Left renal cortex interstitium (tissue), 4 donors: ENCODE measurements around the gene TMEM179B. TPM values are rescaled to one million over a fixed set of nuclear protein-coding genes. Genes with fewer than 3 reads are reported as not detected.
"Not testable (repeated sequence)": the region's sequence is repeated elsewhere in the genome, so short reads cannot be mapped to it uniquely, and the experiment has no call there.

Experiments used
- DNase-seq, 4 donors: peaks; one replicate each; pipeline ENCODE4 v3.0.0-alpha.2; 2013; ENCODE audit warnings: low read depth in 4 of 4, low spot score in 2 of 4, missing footprints in 1 of 4
- polyA plus RNA-seq, 4 donors: library from polyadenylated mRNA; unstranded; fragments of 120-200 nt; gene quantifications; one replicate each; pipeline ENCODE4 v1.2.1, GENCODE V29; 2013; ENCODE audit not compliant: insufficient read length in 4 of 4

TMEM179B gene, protein sequence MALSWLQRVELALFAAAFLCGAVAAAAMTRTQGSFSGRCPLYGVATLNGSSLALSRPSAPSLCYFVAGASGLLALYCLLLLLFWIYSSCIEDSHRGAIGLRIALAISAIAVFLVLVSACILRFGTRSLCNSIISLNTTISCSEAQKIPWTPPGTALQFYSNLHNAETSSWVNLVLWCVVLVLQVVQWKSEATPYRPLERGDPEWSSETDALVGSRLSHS
- 10 to 100 TPM; 65.7 to 71.3 (median 67.2) TPM for polyA plus RNA-seq

DNA sequence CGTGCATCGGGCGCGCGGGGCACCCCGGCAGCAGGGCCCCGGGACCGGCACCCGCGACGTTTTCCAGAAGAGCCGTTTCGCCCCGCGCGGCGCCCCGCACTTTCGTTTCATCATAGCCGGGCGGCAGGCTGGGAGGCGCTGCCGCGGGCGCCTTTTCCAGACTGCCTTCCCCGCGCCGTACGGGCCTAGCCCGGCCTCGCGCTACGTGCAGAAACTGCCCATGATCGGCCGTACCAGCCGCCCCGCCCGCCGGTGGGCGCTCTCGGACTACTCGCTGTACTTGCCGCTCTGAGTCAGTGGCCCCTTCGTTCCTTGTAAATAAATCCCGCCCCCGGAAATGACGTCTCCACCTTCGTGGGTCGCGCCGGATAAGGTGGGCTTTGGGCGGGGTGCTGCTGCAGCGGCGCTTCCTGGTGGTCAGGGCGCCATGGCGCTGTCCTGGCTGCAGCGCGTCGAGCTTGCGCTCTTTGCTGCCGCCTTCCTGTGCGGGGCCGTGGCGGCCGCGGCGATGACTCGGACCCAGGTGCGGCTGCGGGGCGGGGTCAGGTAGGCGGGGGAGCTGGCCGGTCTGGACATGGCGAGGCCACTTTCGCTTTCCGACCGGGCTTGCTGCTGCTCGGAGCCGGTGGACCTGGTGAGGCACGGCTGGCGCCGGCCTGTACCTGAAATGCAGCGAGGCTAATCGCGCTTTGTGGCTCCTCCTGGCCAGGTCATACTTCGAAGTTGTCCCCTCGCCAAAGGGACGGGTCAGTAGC, at the start of gene TMEM179B:
Gene TMEM179B, plus strand, starts transcription at position 398 of the 755 bp plus-strand sequence. Its CDS starts 30 bp downstream, at position 428.
- DNase-seq, result peak; percentile 94 to 98 (median 97)

DNA sequence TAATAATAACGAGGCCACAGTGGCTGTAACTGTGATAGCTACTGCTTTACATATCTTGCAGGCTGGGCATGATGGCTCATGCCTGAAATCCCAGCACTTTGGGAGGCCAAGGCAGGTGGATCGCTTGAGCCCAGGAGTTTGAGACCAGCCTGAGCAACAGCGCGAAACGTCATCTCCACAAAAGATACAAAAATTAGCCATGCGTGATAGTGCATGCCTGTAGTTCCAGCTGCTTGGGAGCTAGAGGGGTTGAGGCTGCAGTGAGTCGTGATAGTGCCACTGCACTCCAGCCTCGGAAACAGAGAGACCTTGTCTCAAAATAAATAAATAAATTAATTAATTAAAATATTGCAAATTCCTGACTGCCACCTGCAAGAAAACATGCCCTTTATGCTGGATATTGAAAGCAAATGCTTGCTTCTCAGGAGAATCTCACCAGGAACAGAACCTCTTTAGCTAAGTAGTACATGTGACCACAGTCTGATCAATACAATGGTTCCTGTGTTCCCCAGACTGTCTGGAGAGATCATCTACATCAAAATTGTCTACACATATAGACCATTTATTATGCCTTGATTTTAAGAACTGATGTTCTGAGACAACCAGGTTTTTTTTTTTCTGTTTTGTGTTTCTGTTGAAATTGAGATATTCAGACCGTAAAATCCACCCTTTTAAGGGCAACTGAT, 39.6 kb upstream of the TMEM179B start:
- DNase-seq, result no peak

DNA sequence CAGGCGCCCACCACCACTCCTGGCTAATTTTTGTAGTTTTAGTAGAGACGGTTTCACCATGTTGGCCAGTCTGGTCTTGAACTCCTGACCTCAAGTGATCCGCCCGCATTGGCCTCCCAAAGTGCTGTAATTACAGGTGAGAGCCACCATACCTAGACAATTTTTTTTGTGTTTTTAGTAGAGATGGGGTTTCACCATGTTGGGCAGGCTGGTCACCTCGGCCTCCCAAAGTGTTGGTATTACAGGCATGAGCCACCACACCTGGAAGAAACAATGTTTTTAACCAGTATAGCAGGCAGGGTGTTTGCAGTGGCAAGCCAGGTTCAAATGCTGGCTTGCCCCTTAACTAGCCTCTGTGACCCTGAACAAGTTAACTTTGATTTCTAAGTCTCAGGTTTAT, 37.3 kb upstream of the TMEM179B start:
- not testable (repeated sequence) for DNase-seq

DNA sequence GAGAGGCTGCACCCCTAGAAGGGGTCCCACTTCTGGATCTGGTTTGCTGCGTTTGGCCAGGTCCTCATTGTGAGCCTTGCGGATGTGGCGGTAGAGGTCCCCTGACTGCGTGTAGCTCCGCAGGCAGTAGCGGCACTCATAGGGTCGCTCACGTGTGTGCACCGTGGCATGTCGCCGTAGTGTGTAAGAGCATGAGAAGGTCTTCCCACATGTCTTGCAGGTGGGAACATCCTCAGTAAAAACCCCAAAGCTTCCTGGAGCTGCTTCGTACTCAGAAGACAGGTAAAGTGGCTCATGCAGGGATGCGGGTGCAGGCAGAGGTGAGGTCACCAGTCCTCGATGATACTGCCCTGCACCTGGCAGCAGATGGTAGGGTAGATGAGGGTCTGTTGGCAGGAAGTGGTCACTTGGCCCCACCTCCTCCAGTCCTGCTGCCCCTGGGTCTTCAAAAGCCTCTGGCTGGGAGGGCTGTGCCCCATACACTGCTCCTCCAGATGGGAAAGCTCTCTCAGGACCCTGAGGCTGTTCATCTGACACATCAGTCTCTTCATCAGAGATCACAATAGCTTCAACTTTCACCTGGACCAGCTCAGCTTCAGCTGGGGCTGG, 34.9 kb upstream of the TMEM179B start:
- DNase-seq, result no peak

DNA sequence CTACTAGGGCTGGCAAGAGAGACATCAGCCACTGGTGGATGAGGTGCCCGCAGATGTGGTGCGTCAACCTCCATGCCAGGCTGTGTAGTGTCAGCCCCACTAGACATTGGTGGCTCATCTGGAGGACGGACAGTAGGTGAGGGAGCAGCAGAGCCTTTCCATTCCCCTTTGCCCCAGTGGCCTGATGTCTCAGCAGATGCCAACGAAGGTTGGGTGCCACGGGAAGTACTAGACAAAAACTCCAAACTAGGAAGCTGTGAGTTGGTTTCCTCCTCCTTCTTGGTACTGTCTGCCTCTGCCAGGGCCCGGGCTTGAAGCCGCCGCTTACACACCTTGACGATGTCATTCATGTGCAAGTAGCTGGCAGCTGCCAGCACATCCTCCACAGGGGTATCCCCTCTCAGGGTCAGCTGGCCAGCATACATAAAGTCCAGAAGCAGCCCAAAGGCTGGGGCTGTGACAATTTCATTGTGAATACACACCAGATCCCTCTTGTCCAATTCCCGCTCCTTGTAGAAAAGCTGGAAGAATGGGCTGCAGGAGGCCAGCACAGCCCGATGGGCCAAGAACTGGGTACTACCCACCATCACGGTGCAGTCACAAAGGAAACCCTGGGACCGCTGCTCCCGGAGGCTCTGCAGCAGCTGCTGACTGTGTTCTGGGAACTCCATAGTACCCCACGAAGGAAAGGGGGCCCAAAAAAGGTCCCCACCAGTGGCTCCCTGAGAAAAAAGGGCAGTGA, 34.0 kb upstream of the TMEM179B start:
- DNase-seq, result no peak

DNA sequence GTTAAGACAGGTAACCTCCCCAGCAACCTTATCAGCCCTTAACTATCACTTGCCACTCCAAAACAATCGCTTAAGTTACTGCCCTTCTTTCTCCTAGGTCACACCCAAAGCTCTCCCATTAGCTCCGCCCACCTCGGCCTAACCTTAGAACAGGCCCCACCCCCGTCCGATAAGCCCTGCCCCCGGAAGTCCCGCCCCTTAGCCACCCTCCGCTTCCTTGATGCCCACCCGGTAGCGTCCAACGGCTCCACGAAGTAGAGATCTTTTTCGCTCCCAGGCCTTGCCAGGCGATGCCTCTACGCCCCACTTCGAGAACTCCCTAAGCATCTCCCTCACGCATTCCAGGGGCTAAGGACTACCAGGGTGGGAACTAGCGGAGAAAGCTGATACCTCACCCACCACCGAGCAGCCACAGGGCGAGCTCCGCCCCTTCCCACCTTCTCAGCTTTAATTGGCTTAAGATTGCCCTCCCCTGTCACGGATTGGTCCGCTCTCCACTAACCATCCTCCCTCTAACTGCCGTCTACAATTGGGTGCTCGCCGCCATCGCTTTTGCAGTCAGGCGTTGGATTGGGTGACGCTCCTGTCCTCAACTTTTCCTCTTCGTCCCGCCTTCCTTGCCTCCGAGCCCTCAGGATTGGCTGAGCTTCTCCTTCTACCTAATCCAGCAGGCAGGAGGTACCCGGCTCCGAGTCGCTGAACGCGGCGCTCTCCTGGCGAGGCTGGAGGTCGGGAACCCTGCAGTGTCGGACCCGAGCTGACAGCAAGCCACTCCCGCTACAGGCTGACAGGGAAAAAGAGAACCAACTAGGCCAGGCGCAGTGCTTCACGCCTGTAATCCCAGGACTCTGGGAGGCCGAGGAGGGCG, 33.2 kb upstream of the TMEM179B start, which contains the start of gene ZBTB3:
Gene ZBTB3, minus strand, starts transcription at position 425 of the 868 bp plus-strand sequence. CDS start 496 bp downstream, outside the sequence.
- peak; percentile 95 to 98 (median 96) for DNase-seq

DNA sequence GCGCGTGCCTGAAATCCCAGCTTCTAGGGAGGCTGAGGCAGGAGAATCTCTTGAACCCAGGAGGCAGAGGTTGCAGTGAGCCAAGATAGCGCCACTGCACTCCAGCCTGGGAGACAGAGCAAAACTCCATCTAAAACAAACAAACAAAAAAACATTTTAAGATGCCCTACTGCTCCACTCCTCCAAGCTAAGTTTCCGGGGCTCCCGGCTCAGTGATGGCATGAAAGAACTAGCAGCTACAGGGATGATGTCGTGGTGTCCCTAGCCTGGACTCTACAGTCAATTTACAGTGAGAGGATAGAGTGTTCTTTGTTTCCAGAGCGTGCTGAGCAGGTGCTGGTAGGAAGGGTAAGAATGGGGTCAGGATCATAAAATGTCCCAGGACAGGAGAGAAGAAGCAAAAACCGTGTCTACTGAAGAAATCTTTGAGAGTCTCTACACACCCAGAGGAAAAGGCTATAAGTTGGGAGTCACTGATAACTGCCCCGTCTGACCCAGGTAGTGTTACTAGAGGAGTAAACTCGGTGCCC, 32.1 kb upstream of the TMEM179B start:
- DNase-seq, result no peak

DNA sequence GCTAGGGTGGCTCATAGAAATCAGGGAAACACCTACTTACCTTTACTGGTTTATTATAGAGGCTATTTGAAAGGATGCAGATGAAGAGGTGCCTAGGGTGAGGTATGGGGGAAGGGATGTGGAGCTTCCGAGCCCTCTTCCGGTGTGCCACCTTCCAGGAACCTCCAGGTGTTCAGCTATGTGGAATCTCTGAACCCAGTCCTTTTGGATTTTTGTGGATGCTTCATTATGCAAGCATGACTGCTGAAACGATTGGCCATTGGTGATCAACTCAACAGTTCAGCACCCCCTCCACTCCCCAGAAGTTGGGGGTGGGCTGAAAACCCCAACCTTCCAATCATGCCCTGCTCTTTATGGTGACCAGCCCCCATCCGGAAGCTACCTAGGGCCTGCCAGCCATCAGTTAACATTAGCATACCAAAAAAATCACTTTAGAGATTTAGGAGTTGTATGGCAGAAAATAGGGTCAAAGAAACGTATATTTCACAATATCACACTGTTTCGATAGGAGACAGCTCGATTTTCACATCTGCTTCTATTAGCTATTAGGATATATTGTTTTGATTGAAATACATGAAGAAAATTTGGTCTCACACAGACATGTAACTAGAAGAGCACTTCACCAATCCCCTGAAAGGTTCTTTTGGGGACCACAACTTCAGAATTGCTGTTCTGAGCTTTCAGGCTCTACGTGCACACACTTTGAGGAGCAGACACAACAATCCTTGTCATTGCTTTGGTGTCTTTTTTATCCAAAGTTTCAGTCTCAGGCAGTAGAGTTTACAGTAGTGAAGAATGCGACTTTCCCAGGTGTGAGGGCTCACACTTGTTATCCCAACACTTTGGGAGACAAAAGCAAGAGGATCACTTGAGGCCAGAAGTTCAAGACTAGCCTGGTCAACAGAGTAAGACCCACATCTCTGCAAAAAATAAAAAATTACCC, 29.1 kb upstream of the TMEM179B start:
- DNase-seq, result no peak

DNA sequence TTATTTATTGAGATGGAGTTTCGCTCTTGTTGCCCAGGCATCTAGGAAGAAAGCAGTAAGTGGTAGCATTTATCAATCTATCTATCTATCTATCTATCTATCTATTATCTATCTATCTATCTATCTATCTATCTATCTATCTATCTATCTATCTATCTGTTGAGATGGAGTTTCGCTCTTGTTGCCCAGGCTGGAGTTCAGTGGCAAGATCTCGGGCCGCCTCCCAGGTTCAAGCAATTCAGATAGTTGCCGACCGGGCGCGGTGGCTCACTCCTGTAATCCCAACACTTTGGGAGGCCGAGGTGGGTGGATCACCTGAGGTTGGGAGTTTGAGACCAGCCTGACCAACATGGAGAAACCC, 26.4 kb upstream of the TMEM179B start:
- DNase-seq, result not testable (repeated sequence)

DNA sequence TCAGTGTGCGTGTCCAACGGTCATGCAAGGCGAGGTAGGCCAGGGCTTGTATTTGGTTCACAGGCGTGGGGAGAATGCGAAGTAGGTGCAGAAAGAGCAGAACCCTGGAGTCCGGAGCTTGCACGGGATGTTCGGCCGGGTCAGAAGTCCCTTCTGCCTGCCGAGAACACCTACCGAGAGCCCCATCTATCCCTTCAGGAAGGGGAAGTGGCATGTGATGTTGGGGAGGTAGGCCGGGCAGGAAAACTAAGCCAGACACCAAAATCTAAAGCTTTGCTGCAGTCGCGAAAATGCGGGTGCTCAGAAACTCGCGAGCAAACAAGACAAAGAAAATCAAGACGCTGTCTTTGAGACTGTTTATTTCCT, 16.4 kb upstream of the TMEM179B start:
- peak in 1 of 4 donors; percentile 82 for DNase-seq

DNA sequence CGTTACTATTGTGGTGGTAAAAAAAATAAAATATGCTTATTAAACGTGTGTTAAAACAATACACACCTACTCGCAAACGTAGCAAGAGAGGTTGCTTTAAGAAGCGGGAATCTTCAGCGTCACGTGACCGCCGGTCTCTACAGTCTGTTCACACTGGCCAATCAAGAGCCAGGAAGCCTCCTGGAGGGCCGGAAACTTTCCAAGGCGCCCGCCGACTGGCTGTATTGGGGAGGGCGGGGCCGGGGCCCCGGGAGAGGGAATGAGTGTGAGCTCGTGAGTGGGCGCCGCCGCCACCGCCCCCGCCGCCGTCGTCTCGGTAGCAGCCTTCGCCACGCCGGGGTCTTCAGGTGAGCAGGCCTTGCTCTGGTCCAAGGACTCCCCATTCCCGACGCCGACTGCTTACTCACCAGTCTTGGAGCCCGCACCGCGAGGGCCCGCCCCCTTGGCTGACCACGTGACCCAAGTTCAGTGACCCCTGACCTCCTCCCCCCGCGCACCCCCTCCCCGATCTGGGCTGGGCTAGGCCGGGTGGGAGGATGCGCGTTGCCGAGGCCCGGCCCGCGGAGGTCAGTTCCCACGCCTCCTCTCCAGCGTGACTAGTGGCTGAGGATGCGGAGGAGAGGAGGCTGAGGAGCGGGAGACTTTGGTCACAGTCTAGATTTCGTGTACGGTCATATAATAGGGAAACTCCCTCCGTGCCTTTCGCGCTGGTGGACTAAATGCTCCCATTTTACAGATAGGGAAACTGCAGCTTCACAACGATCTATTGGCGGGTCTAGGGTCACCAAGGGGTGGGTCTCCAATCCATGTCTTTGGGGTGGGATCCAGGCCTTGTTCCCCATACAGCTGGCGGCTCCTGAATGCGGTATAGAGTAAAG, 15.8 kb upstream of the TMEM179B start, which contains the start of gene TAF6L:
Gene TAF6L, plus strand, starts transcription at position 253 of the 878 bp plus-strand sequence. CDS start 4,388 bp downstream, outside the sequence.
- DNase-seq, result peak; percentile 90 to 96 (median 92)

DNA sequence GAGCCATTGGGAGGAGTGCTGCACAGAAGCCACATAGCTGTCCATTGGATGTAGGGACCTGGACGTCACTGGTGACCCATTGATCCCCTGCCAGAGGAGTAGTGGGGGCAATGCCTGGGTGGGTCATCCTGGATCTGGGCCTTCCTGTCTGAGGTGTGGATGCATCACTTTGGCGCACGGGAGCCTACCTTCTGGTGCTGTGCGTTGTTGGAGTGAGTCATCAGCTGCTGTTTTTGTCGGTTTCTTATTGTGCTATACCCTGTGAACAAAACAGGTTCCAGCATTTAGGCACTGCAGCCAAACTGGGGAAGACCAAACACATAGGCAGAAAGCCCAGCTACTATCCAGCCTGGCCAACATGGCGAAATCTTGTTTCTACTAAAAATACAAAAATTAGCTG, 12.8 kb upstream of the TMEM179B start:
- no peak for DNase-seq

DNA sequence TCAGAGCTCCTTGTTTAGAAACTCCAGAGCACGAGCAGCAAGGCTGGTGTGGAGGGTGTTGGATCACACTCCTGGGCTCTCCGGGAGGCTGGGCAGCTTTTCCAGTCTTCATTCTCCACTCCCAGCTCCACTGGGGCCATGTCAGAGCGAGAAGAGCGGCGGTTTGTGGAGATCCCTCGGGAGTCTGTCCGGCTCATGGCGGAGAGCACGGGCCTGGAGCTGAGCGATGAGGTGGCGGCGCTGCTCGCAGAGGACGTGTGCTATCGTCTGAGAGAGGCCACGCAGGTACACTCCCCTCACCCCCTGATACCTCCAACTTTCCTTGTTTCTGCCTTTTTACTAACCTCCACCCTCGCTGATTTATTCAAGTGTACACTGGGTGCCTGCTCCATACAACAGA, 11.6 kb upstream of the TMEM179B start:
- no peak for DNase-seq

DNA sequence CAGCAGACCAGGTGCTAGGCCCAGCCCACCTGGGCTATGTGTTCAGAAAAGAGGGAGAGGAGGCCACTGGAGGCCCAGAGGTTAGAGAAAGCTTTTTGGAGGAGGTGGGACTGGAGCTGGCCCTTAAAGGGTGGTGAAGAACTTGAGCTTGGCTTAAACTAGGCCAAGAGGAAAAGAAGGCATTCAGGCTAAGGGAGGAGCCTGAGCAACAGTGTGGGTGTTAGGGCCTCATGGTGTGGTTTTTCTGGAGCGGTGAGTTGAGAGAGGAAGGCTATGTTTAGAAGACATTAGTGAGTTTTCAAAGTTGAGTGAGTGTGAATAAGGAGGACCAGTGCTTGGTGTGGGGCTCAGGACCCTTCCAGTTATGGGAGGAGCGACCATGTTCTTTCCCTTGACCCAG, 9.8 kb upstream of the TMEM179B start:
- no peak for DNase-seq

DNA sequence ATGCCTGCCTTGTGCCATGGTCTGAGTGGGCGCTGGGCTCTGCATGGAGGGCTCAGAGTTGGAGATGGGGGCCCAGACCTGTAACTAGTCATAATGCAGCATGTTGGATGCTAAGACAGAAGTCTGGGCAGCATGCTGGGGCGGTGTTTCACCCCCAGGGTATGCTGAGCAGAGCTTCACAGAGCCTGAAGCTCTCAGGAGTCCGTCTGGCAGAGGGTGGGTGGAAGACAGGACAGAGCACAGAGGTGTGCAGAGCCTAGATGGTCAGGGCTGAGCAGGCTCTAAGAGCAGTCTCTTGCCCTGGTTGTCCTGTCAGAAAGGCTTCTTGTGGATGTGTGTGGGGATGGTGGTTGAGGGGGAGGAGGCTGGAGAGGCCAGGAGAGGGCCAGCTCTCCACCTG, 8.8 kb upstream of the TMEM179B start:
- no peak for DNase-seq

DNA sequence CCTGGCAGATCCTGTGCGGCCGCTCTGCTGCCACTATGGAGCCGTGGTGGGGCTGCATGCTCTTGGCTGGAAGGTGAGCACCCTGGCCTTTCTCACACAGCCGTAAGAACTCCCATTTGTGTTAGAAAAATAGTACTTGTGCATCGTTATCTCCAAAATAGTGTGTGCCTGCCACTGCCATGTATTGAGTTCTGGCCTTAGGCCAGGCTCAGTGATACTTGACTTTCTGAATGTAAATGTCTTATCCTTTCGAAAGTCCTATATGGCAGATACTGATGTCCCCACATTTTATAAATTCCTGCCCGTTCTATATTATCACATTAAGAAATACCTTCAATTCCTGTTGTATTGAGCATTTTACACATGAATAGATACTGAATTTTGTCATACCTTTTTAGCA, 4.4 kb upstream of the TMEM179B start:
- no peak for DNase-seq
